Measurements from ENCODE around the gene GPC4. TPM values are rescaled to one million over a fixed set of nuclear protein-coding genes. Genes with fewer than 3 reads are reported as not detected.

GPC4 gene
- total RNA-seq, 1 donor from 2014 or later = 9.9 TPM

- ATAC-seq = no peak
- DNase-seq (ENCODE audit: missing footprints) = no peak
- intact Hi-C loops (cut with DNase I) = no loop called here
Observed at GRCh38 chrX:133269168-133269567, 146.1 kb downstream of the GPC4 start.

- no peak for DNase-seq (ENCODE audit: missing footprints)
- intact Hi-C loops (cut with DNase I) = no loop called here
- ATAC-seq = no peak
Observed at GRCh38 chrX:133267621-133268020, 147.7 kb downstream of the GPC4 start.

DNA sequence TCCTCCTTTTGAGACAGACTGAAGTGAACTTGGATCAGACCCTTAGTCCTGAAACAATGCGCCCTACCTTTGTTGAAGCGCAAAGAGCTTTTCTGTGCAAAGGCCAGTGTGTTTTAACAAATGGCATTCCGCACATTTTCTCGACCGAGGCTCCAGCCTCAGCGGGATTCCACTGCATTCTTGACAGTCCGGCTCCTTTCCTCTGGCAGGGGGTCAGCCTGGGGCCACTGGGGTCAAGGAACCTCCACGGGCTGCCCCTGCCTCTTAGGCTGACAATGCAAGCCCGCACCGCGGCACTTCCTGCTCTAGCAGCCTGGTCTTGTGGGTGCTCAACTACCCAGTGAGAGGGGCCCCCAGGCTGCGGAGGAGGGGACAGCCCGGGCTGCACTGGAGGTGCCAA, 150.0 kb downstream of the GPC4 start:
- DNase-seq (ENCODE audit: missing footprints) = no peak
- intact Hi-C loops (cut with DNase I) = no loop called here
- ATAC-seq = no peak

- DNase-seq (ENCODE audit: missing footprints) = no peak
- no peak for ATAC-seq
- intact Hi-C loops (cut with DNase I) = loop anchor here (10.0 kb wide), 1 partner anchor 254 kb away; no protein-coding TSS in a partner anchor
Observed at GRCh38 chrX:133258481-133258880, 156.8 kb downstream of the GPC4 start.

DNA sequence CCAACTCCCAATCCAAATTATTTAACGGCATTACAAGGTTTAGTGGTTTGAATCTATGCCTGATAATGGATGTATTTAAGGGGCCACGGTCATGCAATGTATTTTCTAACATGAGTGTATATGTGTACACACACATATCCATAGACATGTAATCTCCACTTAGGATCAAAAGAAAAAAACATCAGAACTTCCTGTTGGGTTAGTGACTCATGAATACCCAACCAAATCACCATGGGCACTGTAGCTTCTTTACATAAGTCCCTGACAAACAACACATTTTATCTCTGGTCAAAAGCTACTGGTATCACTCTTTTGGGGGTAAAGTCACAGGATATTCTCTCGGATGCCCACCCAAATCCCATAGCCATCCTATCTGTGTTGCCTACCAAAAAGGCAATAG, 160.6 kb downstream of the GPC4 start:
- DNase-seq (ENCODE audit: missing footprints) (no peak), ATAC-seq (no peak)
- intact Hi-C loops (cut with DNase I) = loop anchor here (10.0 kb wide), 1 partner anchor 250 kb away; no protein-coding TSS in a partner anchor

DNA sequence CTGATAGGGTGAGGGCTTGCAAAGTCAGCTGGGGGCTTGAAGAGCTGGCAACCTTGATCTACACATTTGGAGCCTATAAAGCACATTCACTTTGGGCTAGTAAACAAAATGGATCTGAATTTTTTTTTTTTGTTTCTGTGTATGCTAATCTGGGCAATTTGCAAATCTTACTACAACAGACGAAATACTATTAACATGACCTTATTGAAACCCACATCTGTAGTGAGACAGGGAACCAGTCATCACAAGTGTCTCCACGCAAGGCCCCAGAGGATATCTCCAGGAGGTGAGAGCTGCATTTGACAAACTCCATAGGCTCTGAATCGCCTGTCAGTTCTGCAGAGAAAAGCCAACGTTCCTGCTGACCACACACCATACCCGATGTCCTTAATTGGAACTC, 164.1 kb downstream of the GPC4 start:
- intact Hi-C loops (cut with DNase I) = loop anchor here (10.0 kb wide), 1 partner anchor 246 kb away; no protein-coding TSS in a partner anchor
- DNase-seq (ENCODE audit: missing footprints) (no peak), ATAC-seq (no peak)

DNA sequence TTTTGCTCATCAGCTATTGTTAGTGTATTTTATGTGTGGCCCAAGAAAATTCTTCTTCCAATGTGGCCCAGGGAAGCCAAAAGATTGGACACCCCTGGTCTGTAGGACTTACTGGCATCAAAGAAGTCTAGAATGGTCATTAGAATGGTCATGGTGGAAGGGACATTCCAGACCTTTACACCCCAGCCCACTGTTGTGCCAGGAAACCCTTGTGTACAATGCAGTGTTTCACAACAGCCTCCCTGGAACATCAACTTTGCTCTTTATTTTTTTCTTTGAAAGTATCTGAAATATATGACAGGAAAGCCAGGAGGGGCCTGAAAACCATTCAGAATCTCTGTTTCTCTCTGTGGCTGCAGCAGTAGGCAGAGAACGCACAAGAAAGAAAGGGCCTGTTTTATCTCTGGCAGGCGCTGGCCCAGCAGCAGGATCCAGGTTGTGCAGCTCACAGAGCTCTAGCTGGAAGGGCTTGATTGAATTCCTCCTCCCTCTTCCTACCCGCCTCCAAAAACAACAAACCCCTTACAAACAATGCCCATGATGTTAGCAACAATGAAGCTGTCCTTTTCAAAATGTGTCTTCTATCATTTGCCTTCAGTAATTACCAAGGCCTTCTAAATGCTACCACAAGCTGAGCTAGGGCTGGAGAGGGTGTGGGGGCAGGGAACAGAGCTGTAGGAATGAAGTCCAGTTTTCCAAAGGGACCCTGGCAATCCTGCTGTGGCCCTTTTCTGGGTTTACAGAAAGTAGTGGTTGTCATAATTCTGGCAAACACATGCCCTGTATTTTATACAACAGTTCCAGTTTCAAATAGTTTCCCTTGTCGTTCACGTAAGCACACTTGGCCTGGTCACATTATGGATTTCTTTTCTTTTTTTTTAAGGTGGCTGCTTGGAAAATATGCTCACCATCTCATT, 164.8 kb downstream of the GPC4 start:
- no peak for ATAC-seq
- intact Hi-C loops (cut with DNase I) = loop anchor here (10.0 kb wide), 1 partner anchor 246 kb away; no protein-coding TSS in a partner anchor

More for the DNA sequence above, 164.8 kb downstream of the GPC4 start:
- DNase-seq (ENCODE audit: missing footprints) = no peak

Other genes starting within 250 kb of the GPC4 start
- not detected for gene TFDP3, start 197.1 kb downstream of the GPC4 start, total RNA-seq

Measured in Right ventricle myocardium inferior (tissue), 1 donor.